Measurements from ENCODE around the gene LRWD1.
"Not testable (repeated sequence)": the region's sequence is repeated elsewhere in the genome, so short reads cannot be mapped to it uniquely, and the experiment has no call there.

- TF ChIP-seq POLR2A, EP300 (IDR thresholded peaks at IDR 0.05): not testable (repeated sequence)
Measured at GRCh38 chr7:102490529-102491075, 25.8 kb downstream of the LRWD1 start.
